Transverse colon (tissue), 4 donors: Measurements from ENCODE around the gene SFT2D2. TPM values are rescaled to one million over a fixed set of nuclear protein-coding genes. Genes with fewer than 3 reads are reported as not detected.

Experiments
- DNase-seq: peaks from one replicate; pipeline ENCODE4 v3.0.0-alpha.2; 2019
- H3K27ac ChIP-seq, 4 donors: fragments of 200-600 bp; sonication (generic); 2 replicates each; pipeline ENCODE4 v1.5.1; 2016 to 2018; ENCODE audit warnings: inconsistent platforms in 4 of 4
- H3K27me3 ChIP-seq: fragments of 200-600 bp; sonication (generic); 2 replicates; pipeline ENCODE4 v1.5.1; 2017; ENCODE audit warnings: inconsistent platforms
- H3K36me3 ChIP-seq, 4 donors: fragments of 200-600 bp; sonication (generic); 2 replicates each; pipeline ENCODE4 v1.5.1; 2017 to 2019; ENCODE audit warnings: inconsistent platforms in 4 of 4
- H3K4me1 ChIP-seq, 4 donors: fragments of 200-600 bp; sonication (generic); 2 replicates each; pipeline ENCODE4 v1.5.1; 2017 to 2020; ENCODE audit warnings: inconsistent platforms in 4 of 4
- H3K4me3 ChIP-seq, 4 donors: fragments of 200-600 bp; sonication (generic); 1 replicate in 1 of 4; 2 replicates in 3 of 4; pipeline versions ENCODE4 v1.5.1 to v1.6.1; 2017 to 2019; ENCODE audit warnings: inconsistent platforms in 4 of 4
- H3K9me3 ChIP-seq, 2 donors: fragments of 200-600 bp; sonication (generic); 2 replicates each; pipeline ENCODE4 v1.5.1; 2017 to 2019; ENCODE audit warnings: inconsistent platforms in 2 of 2
- CTCF ChIP-seq, 5 experiments: fragments of 200-600 bp in 3 of 5; fragments of 450-650 bp in 2 of 5; sonication (generic) in 3 of 5; IDR thresholded peaks; 1 replicate in 2 of 5; 2 replicates in 3 of 5; pipeline ENCODE4 v1.5.1; 2016 to 2017; ENCODE audit warnings: antibody characterized with exemption in 5 of 5, inconsistent platforms in 3 of 5, mild to moderate bottlenecking in 2 of 5, moderate library complexity in 1 of 5
- EP300 ChIP-seq: sonication (generic); formaldehyde crosslinking; IDR thresholded peaks from one replicate; pipeline ENCODE4 v1.6.1; 2017; ENCODE audit warnings: antibody characterized with exemption, low read depth
- POLR2A ChIP-seq: fragments of 450-650 bp; IDR thresholded peaks from one replicate; pipeline ENCODE4 v1.6.1; 2016; ENCODE audit warnings: antibody characterized with exemption, mild to moderate bottlenecking, moderate library complexity
- POLR2AphosphoS5 ChIP-seq, 3 donors: sonication (generic); formaldehyde crosslinking; IDR thresholded peaks; one replicate each; pipeline ENCODE4 v1.6.1; 2016; ENCODE audit warnings: antibody characterized with exemption in 3 of 3
- WGBS, 2 donors: methylation state at CpG; one replicate each; pipeline ENCODE4 v1.1.5; 2018; ENCODE audit warnings: low coverage in 1 of 2; 5-methylcytosine and 5-hydroxymethylcytosine counted together
- in situ Hi-C, 4 donors: fragments of 200-750 bp; cut with MboI; loops; one replicate each; pipeline versions ENCODE4 v1.15.0 to v1.15.1; 2017; ENCODE audit warnings: low sequenced_read_pairs in 3 of 4, low pct_ligation_motif_present in 1 of 4, low pct_unique_long_range_greater_than_20kb in 1 of 4
- intact Hi-C: fragments of 100-400 bp; cut with DNase I; formaldehyde crosslinking; loops from one replicate; pipeline ENCODE4 v1.15.1; 2023; ENCODE audit warnings: low total_unique reads
- total RNA-seq, 4 donors: library from RNA; depleted of rRNA; stranded (reverse); fragments of >200 nt; gene quantifications; one replicate each; pipeline ENCODE4 v1.1.0, GENCODE V29; 2016

SFT2D2 gene
- total RNA-seq, 4 donors from 2014 or later, result 19.1 to 51.1 (median 38.2) TPM

- DNase-seq, result no peak
- in situ Hi-C loops (no loop called here), intact Hi-C loops (no loop called here)
- 81 to 88% methylated on average over 3 to 7 of the region's 7 CpGs for WGBS, 2 donors
- peaks cover 0 to 8% (median 0%) of the 10 kb centered on the region in 4 donors for H3K4me1 ChIP-seq
- H3K9me3 ChIP-seq, result peaks cover 7 to 12% of the 10 kb centered on the region in 2 donors
- H3K36me3 ChIP-seq, result no peaks in the 10 kb centered on the region
- no peak within 1 kb of the TSS for H3K4me3 ChIP-seq
- no peak within 1 kb of the TSS for H3K27ac ChIP-seq
- TF ChIP-seq EP300, result no peak
- no peak for TF ChIP-seq CTCF (IDR thresholded peaks at IDR 0.05)
- TF ChIP-seq POLR2A, result no peak
- TF ChIP-seq POLR2AphosphoS5 (IDR thresholded peaks at IDR 0.05), result no peak
- no peaks in the 10 kb centered on the region for H3K27me3 ChIP-seq
Observed at GRCh38 chr1:168280296-168280927, 54.6 kb downstream of the SFT2D2 start, which contains the start of gene TBX19. TBX19 (plus strand) TSS chr1:168280877; CDS start chr1:168281091, 214 bp downstream.

- Histone ChIP-seq H3K4me1 (peaks cover 0 to 11% (median 0%) of the 10 kb centered on the region in 4 donors), H3K9me3 (peaks cover 5 to 7% of the 10 kb centered on the region in 2 donors), H3K36me3 (no peaks in the 10 kb centered on the region), H3K27ac (no peak overlapping the region), H3K4me3 (no peak overlapping the region), H3K27me3 (no peaks in the 10 kb centered on the region)
- WGBS, 2 donors, result 92 to 93% methylated on average over 10 to 11 of the region's 11 CpGs
- intact Hi-C loops, result no loop called here
- no peak for DNase-seq
- in situ Hi-C loops, result no loop called here
- no peak for TF ChIP-seq POLR2A
- no peak for TF ChIP-seq EP300
- no peak for TF ChIP-seq POLR2AphosphoS5 (IDR thresholded peaks at IDR 0.05)
- TF ChIP-seq CTCF (IDR thresholded peaks at IDR 0.05), result no peak
Observed at GRCh38 chr1:168281603-168282325, 56.0 kb downstream of the SFT2D2 start.

- DNase-seq, result no peak
- Histone ChIP-seq H3K36me3 (no peaks in the 10 kb centered on the region), H3K4me3 (no peak overlapping the region), H3K9me3 (no peaks in the 10 kb centered on the region), H3K27ac (no peak overlapping the region), H3K27me3 (no peaks in the 10 kb centered on the region), H3K4me1 (peaks cover 0 to 6% (median 0%) of the 10 kb centered on the region in 4 donors)
- intact Hi-C loops, result no loop called here
- no peak for TF ChIP-seq EP300
- in situ Hi-C loops, result no loop called here
Observed at GRCh38 chr1:168285521-168285790, 59.7 kb downstream of the SFT2D2 start.

GRCh38 chr1:168285971-168286927 lies 60.4 kb downstream of the SFT2D2 start:
- in situ Hi-C loops (no loop called here), intact Hi-C loops (no loop called here)
- Histone ChIP-seq H3K9me3 (no peaks in the 10 kb centered on the region), H3K27ac (no peak overlapping the region), H3K4me1 (peaks cover 0 to 6% (median 0%) of the 10 kb centered on the region in 4 donors), H3K4me3 (no peak overlapping the region), H3K36me3 (no peaks in the 10 kb centered on the region), H3K27me3 (no peaks in the 10 kb centered on the region)
- 91 to 95% methylated on average over 4 of the region's 4 CpGs for WGBS, 2 donors
- TF ChIP-seq POLR2AphosphoS5 (IDR thresholded peaks at IDR 0.05), result no peak
- no peak for TF ChIP-seq EP300
- TF ChIP-seq POLR2A, result no peak
- no peak for TF ChIP-seq CTCF (IDR thresholded peaks at IDR 0.05)
- no peak for DNase-seq
